Subcutaneous abdominal adipose tissue (tissue), 5 donors: Measurements from ENCODE around the gene CEND1.

Experiments
- H3K27ac ChIP-seq: one replicate; pipeline ENCODE4 v1.7.0; 2013; ENCODE audit warnings: low read depth, mild to moderate bottlenecking, inconsistent platforms, low read length, moderate library complexity
- H3K27me3 ChIP-seq, 5 donors: one replicate each; pipeline ENCODE4 v1.7.0; 2013; ENCODE audit warnings: low read length in 5 of 5, inconsistent platforms in 1 of 5; ENCODE audit not compliant: control insufficient read depth in 5 of 5, insufficient read depth in 4 of 5
- H3K36me3 ChIP-seq, 5 donors: one replicate each; pipeline ENCODE4 v1.7.0; 2013; ENCODE audit warnings: low read length in 5 of 5; ENCODE audit not compliant: control insufficient read depth in 5 of 5, insufficient read depth in 5 of 5
- H3K4me1 ChIP-seq, 5 donors: one replicate each; pipeline ENCODE4 v1.7.0; 2013; ENCODE audit warnings: low read length in 5 of 5, mild to moderate bottlenecking in 3 of 5, moderate library complexity in 1 of 5; ENCODE audit not compliant: control insufficient read depth in 5 of 5, insufficient read depth in 5 of 5
- H3K4me3 ChIP-seq, 5 donors: one replicate each; pipeline ENCODE4 v1.7.0; 2013; ENCODE audit warnings: low read length in 5 of 5, low read depth in 1 of 5
- H3K9ac ChIP-seq, 5 donors: one replicate each; pipeline ENCODE4 v1.7.0; 2013; ENCODE audit warnings: low read length in 5 of 5, mild to moderate bottlenecking in 4 of 5, moderate library complexity in 3 of 5
- H3K9me3 ChIP-seq, 5 donors: one replicate each; pipeline ENCODE4 v1.7.0; 2013; ENCODE audit warnings: low read length in 5 of 5; ENCODE audit not compliant: control insufficient read depth in 5 of 5
- donor health status: healthy.
- donor health status: healthy.
- donor health status: healthy.
- donor health status: healthy.
- donor health status: healthy.

The CEND1 gene

GRCh38 chr11:821512-822371 lies 31.9 kb upstream of the CEND1 start:
- peak overlapping the region; percentile 83 to 100 (median 92) for H3K4me3 ChIP-seq
- H3K27me3 ChIP-seq = no peaks in the 10 kb centered on the region
- H3K9ac ChIP-seq = peak overlapping the region in 4 of 5 donors; percentile 83 to 95 (median 90)
- peak overlapping the region; percentile 97 for H3K27ac ChIP-seq
- no peaks in the 10 kb centered on the region for H3K9me3 ChIP-seq
- H3K36me3 ChIP-seq = peaks cover 0 to 49% (median 40%) of the 10 kb centered on the region in 5 donors
- peaks cover 10 to 77% (median 62%) of the 10 kb centered on the region in 5 donors for H3K4me1 ChIP-seq

- Histone ChIP-seq H3K9me3 (no peaks in the 10 kb centered on the region), H3K9ac (peak overlapping the region; percentile 56 to 95 (median 84)), H3K27me3 (no peaks in the 10 kb centered on the region), H3K36me3 (peaks cover 0 to 49% (median 40%) of the 10 kb centered on the region in 5 donors), H3K27ac (peak overlapping the region; percentile 97), H3K4me3 (peak overlapping the region; percentile 83 to 100 (median 92)), H3K4me1 (peaks cover 10 to 76% (median 64%) of the 10 kb centered on the region in 5 donors)
Observed at GRCh38 chr11:820655-821511, 31.0 kb upstream of the CEND1 start.

GRCh38 chr11:819943-820649 lies 30.2 kb upstream of the CEND1 start:
- peaks cover 0 to 43% (median 37%) of the 10 kb centered on the region in 5 donors for H3K36me3 ChIP-seq
- peak overlapping the region; percentile 83 to 100 (median 92) for H3K4me3 ChIP-seq
- H3K4me1 ChIP-seq = peaks cover 10 to 75% (median 67%) of the 10 kb centered on the region in 5 donors
- peak overlapping the region; percentile 56 to 95 (median 84) for H3K9ac ChIP-seq
- H3K9me3 ChIP-seq = no peaks in the 10 kb centered on the region
- H3K27me3 ChIP-seq = no peaks in the 10 kb centered on the region
- H3K27ac ChIP-seq = peak overlapping the region; percentile 97

GRCh38 chr11:819129-819931 lies 29.4 kb upstream of the CEND1 start:
- Histone ChIP-seq H3K27ac (peak overlapping the region; percentile 97), H3K36me3 (peaks cover 0 to 35% (median 30%) of the 10 kb centered on the region in 5 donors), H3K9ac (peak overlapping the region in 4 of 5 donors; percentile 84 to 99 (median 93)), H3K4me1 (peaks cover 10 to 68% (median 65%) of the 10 kb centered on the region in 5 donors), H3K9me3 (no peaks in the 10 kb centered on the region), H3K4me3 (peak overlapping the region in 4 of 5 donors; percentile 83 to 100 (median 92)), H3K27me3 (no peaks in the 10 kb centered on the region)

- peaks cover 0 to 31% (median 25%) of the 10 kb centered on the region in 5 donors for H3K36me3 ChIP-seq
- peak within 1 kb of the TSS; percentile 44 to 100 (median 89) for H3K4me3 ChIP-seq
- no peaks in the 10 kb centered on the region for H3K27me3 ChIP-seq
- peak within 1 kb of the TSS in 4 of 5 donors; percentile 84 to 99 (median 93) for H3K9ac ChIP-seq
- peaks cover 10 to 67% (median 65%) of the 10 kb centered on the region in 5 donors for H3K4me1 ChIP-seq
- H3K9me3 ChIP-seq = no peaks in the 10 kb centered on the region
- H3K27ac ChIP-seq = peak within 1 kb of the TSS; percentile 97
Observed at GRCh38 chr11:818396-819128, 28.7 kb upstream of the CEND1 start, which contains the start of gene PNPLA2. Gene PNPLA2, plus strand, starts transcription at chr11:818914. Its CDS starts 805 bp downstream, at chr11:819719.

GRCh38 chr11:816433-816779 lies 26.5 kb upstream of the CEND1 start:
- Histone ChIP-seq H3K4me3 (no peak overlapping the region), H3K9me3 (no peaks in the 10 kb centered on the region), H3K9ac (peak overlapping the region in 2 of 5 donors; percentile 48 to 68), H3K4me1 (peaks cover 14 to 66% (median 64%) of the 10 kb centered on the region in 5 donors), H3K36me3 (peaks cover 0 to 32% (median 32%) of the 10 kb centered on the region in 5 donors), H3K27ac (peak overlapping the region; percentile 70), H3K27me3 (no peaks in the 10 kb centered on the region)

- peak overlapping the region; percentile 70 for H3K27ac ChIP-seq
Observed at GRCh38 chr11:815675-816432, 26.0 kb upstream of the CEND1 start.

GRCh38 chr11:813456-814096 lies 23.7 kb upstream of the CEND1 start:
- H3K27me3 ChIP-seq = no peaks in the 10 kb centered on the region
- H3K9me3 ChIP-seq = no peaks in the 10 kb centered on the region
- peak overlapping the region; percentile 92 for H3K27ac ChIP-seq
- H3K4me1 ChIP-seq = peaks cover 12 to 67% (median 64%) of the 10 kb centered on the region in 5 donors
- H3K9ac ChIP-seq = peak overlapping the region in 3 of 5 donors; percentile 47 to 99 (median 89)
- H3K4me3 ChIP-seq = peak overlapping the region in 1 of 5 donors; percentile 4
- peaks cover 0 to 32% (median 27%) of the 10 kb centered on the region in 5 donors for H3K36me3 ChIP-seq

More at GRCh38 chr11:815675-816432, 26.0 kb upstream of the CEND1 start:
- H3K4me1 ChIP-seq = peaks cover 13 to 66% (median 64%) of the 10 kb centered on the region in 5 donors
- peaks cover 0 to 34% (median 32%) of the 10 kb centered on the region in 5 donors for H3K36me3 ChIP-seq
- H3K4me3 ChIP-seq = no peak overlapping the region
- H3K27me3 ChIP-seq = no peaks in the 10 kb centered on the region
- no peaks in the 10 kb centered on the region for H3K9me3 ChIP-seq
- H3K9ac ChIP-seq = peak overlapping the region in 3 of 5 donors; percentile 23 to 87 (median 68)
